Kidney glomerular epithelial cell (primary cell): Measurements from ENCODE around the gene PLA2G4E.

Source experiments
- DNase-seq: peaks from one replicate; lab custom pipeline; 2025; lab: John Stamatoyannopoulos, UW

PLA2G4E gene

DNA sequence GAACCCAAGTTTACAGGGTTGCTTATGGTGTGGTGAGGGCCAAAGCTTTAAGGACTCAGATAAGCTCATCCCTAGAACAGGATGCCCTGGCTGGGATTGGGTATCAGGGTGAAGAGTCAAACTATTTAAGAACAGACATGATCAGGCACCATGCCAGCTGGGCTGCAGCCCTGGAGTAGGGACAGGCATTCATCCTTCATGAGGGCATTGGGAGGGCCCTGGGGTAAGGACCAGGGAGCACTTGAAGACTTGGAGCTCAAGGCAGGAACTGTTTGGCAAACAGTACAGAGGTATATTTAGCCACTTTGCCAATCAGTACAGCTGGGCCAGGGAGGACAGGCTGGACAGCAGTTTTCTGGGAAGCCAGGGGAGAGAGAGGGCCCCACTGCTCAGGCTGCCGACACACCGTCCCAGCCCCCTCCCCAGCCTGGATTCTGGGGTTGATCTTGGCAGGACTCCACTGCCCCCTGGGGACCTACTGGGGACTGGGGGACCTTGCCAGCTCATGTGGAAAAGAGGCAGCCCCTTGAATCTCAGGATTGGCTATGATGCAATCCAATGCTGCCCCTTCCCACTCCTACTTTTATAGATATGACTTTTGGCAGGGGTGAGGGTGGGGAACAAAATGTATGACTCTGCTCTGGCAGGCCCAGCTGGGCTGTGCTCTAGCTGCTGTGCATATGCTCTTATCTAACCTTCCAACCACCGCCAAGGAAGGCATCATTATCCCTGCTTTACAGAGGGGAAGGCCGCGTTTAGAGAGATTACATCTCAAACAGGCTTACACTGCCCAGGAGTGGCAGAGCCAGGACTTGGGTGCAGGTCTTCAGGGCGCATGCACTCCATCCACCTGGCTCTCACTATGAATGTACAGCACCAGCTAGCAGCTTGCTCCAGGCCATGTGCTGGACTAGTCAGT lies 2.3 kb downstream of the PLA2G4E start:
- no peak for DNase-seq

DNA sequence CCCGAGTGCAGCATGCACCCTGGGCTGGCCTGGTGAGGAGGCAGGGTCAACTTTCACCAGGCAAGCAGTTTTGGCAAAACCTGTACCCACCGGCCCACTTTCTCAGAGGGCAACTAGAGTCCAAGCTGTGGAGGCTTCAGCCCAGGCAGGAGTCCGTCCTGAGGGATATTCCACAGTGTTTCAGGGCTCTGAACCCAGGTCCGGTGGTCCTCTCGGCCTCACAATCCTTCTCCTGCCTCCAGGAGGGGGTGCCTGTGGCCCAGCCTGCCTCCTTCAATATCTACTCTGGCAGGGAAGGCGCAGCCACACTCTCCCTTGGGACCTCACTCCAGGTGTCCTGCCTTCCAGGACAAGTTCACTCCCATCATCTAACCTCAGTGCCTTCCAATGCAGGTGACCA lies 3.9 kb downstream of the PLA2G4E start:
- no peak for DNase-seq

DNA sequence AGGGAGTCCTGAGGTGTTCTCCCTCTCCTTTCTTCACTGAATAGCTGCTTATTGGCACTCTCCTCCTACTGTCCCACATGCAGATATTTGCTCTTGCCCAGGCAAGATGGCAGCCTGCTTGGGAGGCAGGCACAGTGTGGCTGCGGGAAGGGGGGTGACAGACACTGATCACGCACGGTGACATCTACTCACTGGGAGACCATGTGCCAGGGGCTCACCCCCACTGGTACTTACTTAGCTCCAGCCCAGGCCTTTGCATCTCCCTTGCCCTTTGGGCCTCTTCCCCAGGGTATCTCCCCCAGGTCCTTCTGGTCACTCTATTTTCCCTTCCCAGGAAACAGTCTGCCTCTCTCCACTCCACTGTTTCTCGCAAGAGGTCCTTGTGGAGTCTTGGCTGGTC lies 6.4 kb downstream of the PLA2G4E start:
- DNase-seq: no peak

DNA sequence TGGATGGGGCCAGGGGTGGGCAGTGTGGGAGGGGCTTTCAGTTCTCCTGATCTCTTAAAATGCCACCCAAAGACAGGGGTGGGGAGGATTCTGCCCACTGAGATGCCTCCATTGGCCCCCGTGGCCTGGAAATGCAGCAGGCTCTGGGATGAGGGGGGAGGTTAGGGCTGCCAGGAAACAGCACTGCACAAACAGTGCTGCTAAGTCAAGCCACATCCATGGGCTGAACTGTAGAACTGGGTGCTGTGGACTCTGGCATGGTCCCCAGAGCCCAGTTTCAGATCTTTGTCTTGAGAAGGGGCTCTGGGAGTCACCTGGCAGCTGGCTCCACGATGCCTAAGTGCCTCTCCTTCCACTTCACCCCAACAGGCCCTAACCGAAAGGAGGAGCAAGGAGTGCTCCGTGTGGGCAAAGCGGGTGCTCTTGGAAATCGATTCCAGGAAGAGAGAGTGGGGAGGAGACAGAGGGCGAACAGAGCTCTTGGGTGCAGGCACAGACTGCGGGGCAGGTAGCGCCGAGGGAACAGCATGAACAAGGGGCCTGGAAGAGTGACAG lies 7.8 kb downstream of the PLA2G4E start:
- no peak for DNase-seq

DNA sequence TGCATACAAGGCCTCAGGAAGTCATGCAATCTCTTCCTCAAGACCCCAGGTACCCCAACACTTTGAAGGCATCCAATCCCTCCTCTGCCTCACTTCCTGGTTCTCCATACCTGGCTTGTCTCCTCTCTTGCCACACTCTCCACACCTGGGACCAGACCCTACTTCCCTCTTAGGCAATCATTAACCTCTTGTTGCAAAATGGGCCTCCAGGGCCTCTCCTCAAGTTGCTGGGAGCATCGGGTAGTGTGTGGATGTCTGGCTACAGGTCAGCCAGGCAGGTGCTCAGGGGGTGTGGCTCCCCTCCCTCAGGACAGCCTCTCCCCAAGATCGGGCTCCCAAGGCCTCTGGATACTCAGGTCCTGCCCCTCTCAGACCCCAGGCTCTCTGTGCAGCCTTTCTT lies 8.6 kb downstream of the PLA2G4E start:
- DNase-seq: no peak

DNA sequence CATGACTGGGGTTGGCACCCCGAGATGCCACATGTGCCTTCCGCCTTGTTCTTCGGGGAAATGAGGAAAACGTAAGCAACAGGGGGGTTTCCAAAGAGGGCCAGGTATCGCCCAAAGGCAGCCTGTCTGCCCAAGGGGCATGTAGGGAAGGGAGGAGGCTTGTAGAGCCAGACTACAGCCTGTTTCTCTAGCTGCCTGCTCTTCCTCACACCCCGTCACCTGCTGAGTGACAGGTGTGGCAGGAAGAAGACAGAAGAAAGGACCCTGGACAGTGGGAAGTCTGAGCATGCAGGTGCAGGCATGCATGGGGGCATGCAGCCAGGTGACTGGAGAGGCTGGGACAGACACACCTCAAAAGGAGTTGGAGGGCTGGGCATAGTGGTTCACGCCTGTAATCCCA lies 9.8 kb downstream of the PLA2G4E start:
- no peak for DNase-seq

DNA sequence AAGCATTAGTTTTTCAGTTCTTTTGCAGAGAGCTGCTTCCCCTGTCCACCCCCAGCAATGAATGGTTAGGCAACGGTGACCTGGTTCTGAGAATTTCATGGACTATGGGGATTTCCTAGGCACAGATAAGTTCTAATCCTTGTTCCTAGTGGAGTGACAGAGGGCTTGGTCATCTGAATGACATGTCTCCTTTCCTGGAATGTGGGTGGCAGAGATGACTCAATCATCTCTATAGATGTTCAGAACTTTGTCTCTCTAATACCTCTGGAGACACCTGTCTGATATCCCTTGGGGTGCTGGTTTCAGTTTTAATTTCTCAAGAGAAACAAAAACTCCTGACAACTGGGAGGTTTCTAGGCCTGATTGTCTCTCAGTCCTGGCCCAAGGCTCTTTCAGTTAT lies 10.4 kb downstream of the PLA2G4E start:
- no peak for DNase-seq

DNA sequence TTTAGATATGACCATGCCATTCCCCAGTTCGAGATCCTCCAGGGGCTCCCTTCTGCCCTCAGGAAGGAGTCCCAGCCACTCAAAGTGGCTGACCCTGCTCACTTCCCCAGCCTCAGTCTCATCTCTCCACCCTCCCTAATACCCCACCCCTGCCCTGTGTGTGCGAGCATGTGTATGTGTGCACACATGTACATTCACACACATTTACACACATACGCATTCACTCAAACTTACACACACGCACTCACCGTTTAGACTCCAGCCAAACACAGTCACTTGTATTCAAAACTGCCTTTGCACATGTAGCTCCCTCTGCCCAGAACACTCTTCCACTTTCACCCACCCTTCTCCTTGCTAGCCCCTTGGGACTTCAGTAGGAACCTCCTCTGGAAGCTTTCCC lies 11.4 kb downstream of the PLA2G4E start:
- no peak for DNase-seq

DNA sequence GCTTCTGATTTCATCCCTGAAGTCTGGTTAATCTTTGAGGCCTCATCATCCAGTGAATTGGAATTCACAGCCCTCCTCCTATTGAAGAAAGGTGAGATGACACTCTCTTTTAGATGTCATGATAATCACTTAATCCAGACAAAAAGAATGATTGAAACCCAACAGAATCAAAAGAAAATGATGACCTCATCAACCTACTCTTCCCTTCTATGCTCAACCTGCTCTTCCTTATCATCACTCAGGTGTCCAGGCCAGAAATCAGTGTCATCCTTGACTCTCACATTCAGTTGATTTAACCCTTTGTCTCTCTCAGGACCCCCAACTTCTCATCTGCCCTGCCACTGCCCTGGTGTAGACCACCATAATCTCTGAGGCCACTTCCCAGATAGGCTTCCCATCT lies 11.8 kb downstream of the PLA2G4E start:
- DNase-seq: no peak

DNA sequence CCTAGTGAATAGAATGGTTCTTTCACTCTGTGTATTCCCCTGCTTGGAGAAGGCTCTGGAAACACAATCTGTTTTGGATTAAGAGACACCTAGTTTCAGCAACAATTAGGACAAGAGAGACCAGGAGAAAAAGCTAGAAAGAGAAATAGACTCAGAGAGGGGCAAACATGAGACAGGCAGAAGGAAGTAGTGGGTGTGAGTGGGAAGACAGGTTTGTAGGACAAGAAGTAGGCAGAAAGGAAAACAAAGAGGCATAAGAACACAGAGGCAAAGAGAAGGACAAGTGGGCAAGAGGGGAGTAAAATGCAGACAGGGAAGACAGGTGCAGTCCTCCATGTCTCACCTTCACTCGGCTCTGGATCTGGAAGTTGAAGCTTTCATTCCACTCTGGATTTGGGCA lies 13.5 kb downstream of the PLA2G4E start:
- no peak for DNase-seq

DNA sequence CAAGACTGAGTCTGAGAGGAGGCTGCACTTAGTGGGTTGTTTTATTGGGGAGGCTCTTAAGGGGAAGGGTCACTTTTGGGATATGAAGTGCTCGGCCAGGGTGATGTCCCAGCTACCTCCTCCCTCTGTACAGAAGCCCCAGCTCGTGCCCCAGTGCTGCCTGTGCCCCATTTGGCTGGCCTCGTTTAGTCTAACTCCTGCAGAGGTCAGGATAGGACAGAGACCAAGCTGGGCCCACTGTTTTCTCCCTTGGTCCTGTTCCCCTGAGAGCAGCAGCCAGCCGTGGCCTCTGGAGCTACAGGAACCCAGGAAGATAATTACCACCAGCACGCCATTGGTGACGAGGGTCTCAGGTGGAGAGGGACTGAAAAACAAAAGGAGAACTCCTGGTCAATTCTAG lies 18.5 kb downstream of the PLA2G4E start:
- DNase-seq: no peak

DNA sequence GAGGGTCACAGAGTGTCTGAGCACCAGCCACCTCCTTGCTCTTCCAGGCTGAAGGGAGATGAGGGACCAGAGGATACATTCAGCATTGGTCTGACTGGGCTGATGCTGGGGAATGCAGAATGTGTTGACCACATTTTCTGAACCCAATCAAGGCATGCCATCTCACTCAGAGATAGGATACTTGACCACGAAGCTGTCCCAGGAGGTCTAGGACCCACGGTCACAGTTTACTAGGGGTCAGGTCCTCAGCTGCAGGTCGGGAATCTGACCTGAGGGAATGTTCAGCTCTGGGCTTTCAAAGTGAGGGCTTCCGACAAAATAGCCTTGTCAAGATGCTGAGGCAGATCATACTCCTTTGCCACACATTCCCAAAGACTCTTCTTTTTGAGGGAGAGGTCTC lies 19.6 kb downstream of the PLA2G4E start:
- no peak for DNase-seq

DNA sequence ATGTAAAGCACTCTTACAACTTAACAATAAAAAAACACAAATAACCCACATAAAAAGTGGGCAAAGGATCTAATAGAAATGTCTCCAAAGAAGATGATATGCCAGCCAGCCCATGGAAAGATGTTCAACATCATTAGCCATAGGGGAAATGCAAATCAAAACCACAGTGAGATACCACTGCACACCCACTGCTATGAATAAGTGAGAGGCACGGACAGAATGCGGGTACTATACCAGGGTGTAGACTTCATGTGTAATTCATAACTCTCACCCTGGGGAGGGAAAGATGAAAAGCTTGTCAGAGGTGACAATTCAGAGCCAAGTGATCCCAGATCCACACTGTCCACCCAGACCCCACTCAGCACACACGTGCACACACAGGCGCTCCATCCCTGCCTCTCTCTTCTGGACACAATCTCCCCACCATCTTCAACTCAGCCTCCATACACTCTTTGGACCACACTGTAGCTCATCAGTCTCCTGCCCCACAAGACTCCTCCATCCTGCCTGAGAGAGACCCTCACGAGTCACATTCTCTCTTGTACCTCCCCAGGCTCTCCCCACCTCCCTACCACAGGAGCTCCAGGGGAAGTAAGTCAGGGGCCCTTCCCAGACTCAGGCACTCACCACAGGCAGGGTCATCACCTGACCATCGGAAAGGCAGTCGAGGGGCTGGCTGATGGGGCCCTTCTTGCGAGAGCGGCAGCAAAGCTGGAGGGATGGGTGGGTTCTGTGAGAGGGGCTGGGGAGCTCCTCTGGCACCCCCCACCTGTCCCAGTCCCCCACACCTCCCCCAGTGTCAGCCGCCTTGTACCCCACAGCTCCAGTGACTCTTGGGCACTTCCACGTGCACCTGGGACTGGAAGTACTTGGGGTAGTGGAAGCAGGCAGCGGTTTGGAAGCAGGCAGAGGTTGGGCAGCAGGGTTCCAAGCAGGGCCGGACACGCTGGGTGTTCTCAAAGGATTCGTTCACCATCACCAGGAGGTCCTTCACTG lies 21.3 kb downstream of the PLA2G4E start:
- DNase-seq: no peak

DNA sequence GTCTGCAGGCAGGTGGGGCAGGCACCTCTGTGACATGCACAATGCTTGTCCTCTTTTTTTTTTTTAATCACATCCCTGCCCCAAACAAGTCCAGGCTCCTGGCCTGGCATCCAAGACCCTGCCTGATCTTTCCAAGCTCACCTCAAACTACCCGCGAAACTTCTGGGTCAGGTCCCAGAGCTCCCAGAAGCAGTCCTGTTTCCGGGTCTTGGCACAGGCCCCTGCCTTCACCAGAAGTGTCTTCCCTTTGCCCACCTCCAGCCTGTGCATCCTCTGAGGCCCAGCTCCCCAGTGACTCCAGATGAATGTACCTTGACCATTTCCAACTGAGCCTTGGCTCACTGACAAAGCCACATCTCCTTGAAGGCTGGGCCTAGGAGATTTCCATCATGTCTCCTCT lies 23.0 kb downstream of the PLA2G4E start:
- no peak for DNase-seq

DNA sequence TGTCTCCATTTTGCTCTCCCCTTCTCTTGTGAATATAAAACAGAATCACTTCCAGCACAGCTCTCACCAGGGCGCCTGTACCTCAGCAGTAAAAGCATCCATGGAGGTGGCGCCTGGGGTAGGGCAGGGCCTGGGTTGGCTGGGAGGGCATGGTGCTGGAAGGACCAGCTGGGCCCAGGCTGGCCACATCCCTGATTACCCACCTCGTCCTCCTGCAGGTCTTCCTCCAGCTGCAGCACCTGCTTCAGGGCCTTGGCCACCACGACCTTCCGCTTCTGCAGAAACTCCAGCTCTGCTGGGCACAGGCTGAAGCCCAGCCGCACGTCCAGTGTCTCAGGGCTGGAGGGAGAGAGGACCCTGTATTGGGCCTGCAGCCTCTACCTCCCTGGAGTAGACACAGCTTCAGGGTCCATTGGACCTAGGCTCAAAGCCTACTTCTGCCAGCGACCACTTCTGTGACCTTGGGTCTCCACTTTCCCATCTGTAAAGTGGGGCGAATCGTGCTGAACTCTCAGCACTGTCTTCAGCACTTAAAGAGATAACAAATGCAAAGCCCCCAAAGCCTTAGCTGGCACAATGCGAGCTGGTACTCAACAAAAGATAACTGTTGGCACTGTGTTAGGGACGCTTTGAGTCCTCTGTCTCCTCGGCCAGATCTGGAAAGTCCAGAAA lies 23.8 kb downstream of the PLA2G4E start:
- no peak for DNase-seq

DNA sequence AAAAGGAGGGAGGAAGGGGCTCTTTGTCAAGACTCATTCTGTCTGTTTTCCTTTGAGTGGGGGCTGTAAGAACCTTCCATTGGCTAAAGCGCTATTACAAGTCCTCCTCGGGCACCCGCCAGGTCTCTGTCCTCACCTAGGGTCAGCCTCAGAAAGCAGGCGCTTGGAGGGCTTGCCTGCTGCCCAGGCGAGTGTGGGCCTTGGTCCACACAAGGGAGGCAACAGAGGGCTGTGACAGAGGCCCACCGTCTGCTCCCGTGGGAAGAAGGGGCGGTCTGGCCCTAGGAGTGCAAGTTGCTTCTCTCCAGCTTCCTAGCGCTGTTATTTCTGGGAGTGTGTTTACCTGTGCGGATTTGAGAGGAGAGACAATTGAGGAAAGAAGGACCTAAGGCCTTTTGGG lies 24.5 kb downstream of the PLA2G4E start:
- no peak for DNase-seq

DNA sequence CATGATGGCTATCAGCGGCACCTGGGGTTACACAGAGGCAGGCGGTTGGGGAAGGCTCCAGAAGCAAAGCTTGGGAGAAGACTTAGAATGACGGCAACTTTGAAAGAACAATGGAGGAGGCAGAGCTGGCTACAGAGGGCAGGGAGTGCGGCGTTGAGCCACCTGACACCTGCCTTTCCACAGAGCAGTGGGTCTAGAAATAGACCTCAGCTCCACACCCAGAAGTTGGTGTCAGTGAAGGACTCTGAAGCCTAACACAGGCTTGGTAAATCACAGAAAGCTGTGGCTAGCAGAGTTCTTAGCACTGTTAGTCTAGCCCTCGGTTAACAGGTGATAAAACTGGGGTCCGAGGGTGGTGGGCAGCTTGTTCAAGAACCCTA lies 25.4 kb downstream of the PLA2G4E start:
- DNase-seq: no peak

DNA sequence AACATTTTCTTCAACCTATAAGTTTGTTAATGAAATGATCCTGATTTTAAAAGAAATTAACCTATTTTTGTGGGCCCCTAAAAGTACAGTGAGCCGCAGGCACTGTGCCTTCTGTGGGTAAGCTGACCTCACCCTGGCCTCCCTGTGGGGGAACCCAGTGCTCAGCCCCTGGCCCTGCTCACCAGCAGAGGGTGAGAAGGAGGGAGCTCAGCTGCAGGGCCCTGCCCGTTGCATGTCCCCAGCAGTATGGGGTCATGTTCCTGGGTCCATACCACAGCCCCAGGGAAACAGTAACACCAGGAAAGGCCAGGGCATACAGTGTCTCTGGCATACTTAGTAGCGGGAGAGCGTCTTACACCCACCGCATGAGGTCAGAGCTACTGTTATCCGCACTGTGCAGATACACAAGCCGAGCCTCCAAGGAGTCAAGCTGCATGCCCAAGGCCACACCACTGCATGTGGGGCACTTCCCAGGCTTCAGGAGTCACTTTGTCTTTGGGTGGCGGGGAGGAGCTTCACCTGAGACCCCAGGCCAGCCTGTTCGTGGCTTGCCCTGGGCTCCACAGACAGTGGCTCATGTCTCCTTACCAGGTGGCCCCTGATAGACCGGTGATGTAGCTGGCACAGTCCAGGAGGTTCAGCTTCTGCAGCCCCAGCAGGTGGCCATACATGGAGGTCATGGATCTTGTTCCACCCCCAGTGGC lies 25.9 kb downstream of the PLA2G4E start:
- DNase-seq: no peak

DNA sequence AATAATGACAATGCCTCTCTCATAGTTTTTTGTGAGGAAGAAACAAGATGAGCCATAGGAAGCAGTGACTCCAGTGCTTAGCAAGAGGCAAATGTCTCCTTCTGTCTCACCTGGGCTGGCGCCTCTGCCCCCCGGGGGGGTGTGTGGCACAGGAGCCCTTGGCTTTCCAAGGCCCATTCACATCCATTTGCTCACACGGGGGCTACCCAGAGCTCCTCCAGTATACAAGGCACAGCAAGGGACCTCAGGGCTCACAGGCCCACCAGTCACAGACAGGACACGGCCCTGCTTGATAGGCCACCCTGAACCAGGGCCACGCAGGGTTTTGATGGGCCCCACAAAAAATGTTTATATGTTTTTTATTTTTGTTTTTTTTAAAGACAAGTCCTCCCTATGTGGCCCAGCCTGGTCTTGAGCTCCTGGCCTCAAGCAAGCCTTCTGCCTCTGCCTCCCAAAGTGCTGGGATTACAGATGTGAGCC lies 26.6 kb downstream of the PLA2G4E start:
- no peak for DNase-seq

DNA sequence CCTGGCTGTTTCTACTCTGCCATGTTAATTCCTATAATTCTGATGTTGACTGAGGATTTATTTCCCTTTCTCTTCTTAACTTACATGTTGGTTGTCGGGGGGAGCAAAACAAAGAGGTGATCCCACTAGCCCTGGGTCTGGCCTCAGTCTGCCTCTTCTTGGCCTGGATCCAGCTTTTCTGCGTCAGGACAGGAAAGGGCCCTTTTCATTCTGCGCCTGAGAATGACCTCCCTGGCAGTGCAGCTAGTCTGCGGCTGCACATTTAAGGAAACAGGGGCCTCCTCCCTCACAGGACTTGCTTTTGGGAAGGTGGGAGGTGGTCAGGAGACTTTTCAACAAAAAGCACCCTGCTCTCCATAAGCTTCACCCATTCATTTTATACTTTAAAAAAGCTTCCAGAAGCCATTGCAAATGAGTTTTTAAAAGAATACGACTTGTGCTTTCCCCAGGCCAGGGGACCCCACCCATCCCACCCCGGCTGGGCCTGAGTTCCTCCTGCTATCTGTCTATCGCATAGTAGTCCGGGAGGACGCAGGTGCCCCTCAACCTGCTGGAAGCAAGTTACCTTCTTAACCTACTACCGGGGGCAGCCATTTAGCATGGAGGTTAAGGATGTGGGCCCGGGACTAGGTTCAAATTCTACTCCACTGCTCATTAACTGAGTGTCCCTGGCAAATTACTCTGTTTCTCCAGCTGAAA lies 27.2 kb downstream of the PLA2G4E start:
- no peak for DNase-seq

DNA sequence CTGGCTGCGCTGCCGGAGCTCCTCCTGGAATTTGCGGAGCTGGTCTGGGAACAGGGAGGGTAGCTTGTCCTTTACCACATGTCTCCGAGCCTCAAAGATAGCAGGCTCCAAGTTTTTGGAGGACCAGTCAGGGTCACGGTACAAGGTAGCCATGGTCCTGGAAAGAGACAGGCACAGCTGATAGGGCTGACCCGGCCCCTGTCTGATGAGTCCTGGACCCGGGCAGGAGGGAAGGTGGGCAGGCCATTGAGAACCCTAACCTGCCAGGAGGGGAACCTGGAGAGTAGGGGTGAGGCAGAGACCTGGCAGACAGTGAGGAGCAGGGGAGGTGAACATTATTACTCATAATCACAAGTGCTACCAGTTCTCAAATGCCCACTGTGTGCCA lies 28.0 kb downstream of the PLA2G4E start:
- DNase-seq: no peak
